Measurements from ENCODE around the gene RECK.

The RECK gene

GRCh38 chr9:35998333-35998732 lies 38.4 kb upstream of the RECK start:
- H3K4me3 ChIP-seq (ENCODE audit: low read depth, low read length), result no peak overlapping the region
- ChIA-PET CTCF (no interaction called here), POLR2A (no interaction called here)
- TF ChIP-seq CTCF (IDR thresholded peaks at IDR 0.05; ENCODE audit: insufficient read depth, low read length, missing control alignments), result no peak
- DNase-seq (ENCODE audit: low read depth, low spot score), result no peak

GRCh38 chr9:36005891-36006290 lies 30.8 kb upstream of the RECK start:
- DNase-seq (ENCODE audit: low read depth, low spot score), result no peak
- no peak for TF ChIP-seq CTCF (IDR thresholded peaks at IDR 0.05; ENCODE audit: insufficient read depth, low read length, missing control alignments)
- POLR2A ChIA-PET, result no interaction called here
- H3K4me3 ChIP-seq (ENCODE audit: low read depth, low read length), result no peak overlapping the region
- CTCF ChIA-PET, result interaction anchor here (0.7 to 10.9 kb wide), 9 partner anchors 10 to 117 kb away, joined by 3 to 179 read pairs (median 3); no protein-coding TSS in a partner anchor

- TF ChIP-seq CTCF (IDR thresholded peaks at IDR 0.05; ENCODE audit: insufficient read depth, low read length, missing control alignments), result no peak
- H3K4me3 ChIP-seq (ENCODE audit: low read depth, low read length), result no peak overlapping the region
- ChIA-PET POLR2A (no interaction called here), CTCF (interaction anchor here (0.9 to 10.9 kb wide), 20 partner anchors 9 to 124 kb away, joined by 3 to 179 read pairs (median 9); partner anchors contain the start of gene OR2S2)
- DNase-seq (ENCODE audit: low read depth, low spot score), result no peak
Measured at GRCh38 chr9:36006549-36007315, 30.0 kb upstream of the RECK start.

GRCh38 chr9:36007316-36007708 lies 29.4 kb upstream of the RECK start:
- ChIA-PET POLR2A (no interaction called here), CTCF (interaction anchor here (0.9 to 10.9 kb wide), 22 partner anchors 7 to 125 kb away, joined by 3 to 179 read pairs (median 9); partner anchors contain the start of gene OR2S2)
- H3K4me3 ChIP-seq (ENCODE audit: low read depth, low read length), result no peak overlapping the region
- DNase-seq (ENCODE audit: low read depth, low spot score), result no peak
- TF ChIP-seq CTCF (IDR thresholded peaks at IDR 0.05; ENCODE audit: insufficient read depth, low read length, missing control alignments), result no peak

GRCh38 chr9:36007852-36008251 lies 28.9 kb upstream of the RECK start:
- ChIA-PET POLR2A (no interaction called here), CTCF (interaction anchor here (0.6 to 10.9 kb wide), 32 partner anchors 8 to 215 kb away, joined by 3 to 179 read pairs (median 7); partner anchors contain the start of gene OR2S2)
- no peak for DNase-seq (ENCODE audit: low read depth, low spot score)
- no peak overlapping the region for H3K4me3 ChIP-seq (ENCODE audit: low read depth, low read length)
- TF ChIP-seq CTCF (IDR thresholded peaks at IDR 0.05; ENCODE audit: insufficient read depth, low read length, missing control alignments), result no peak

GRCh38 chr9:36008774-36009300 lies 27.9 kb upstream of the RECK start:
- no peak overlapping the region for H3K4me3 ChIP-seq (ENCODE audit: low read depth, low read length)
- peak; percentile 75 for TF ChIP-seq CTCF (IDR thresholded peaks at IDR 0.05; ENCODE audit: insufficient read depth, low read length, missing control alignments)
- no peak for DNase-seq (ENCODE audit: low read depth, low spot score)
- POLR2A ChIA-PET, result no interaction called here
- CTCF ChIA-PET, result interaction anchor here (0.5 to 10.9 kb wide), 33 partner anchors 7 to 385 kb away, joined by 3 to 179 read pairs (median 8); partner anchors contain the start of gene OR2S2

Data from AG04449 (cell line).